H9 (cell line): ENCODE data around the gene KCNMA1. TPM values are rescaled to one million over a fixed set of nuclear protein-coding genes. Genes with fewer than 3 reads are reported as not detected.

ENCODE experiments used
- DNase-seq: peaks from one replicate; pipeline ENCODE4 v3.0.0-alpha.2; 2017
- H2AFZ ChIP-seq: one replicate; pipeline ENCODE4 v1.6.1; 2013; ENCODE audit warnings: mild to moderate bottlenecking, low read length, control low read depth, moderate library complexity
- H2AK5ac ChIP-seq: 2 replicates; pipeline ENCODE4 v1.6.1; 2013; ENCODE audit warnings: low read length, control low read depth, mixed read lengths; ENCODE audit not compliant: insufficient read length
- H2BK120ac ChIP-seq: one replicate; pipeline ENCODE4 v1.6.1; 2013; ENCODE audit warnings: low read depth, mild to moderate bottlenecking, low read length, control low read depth, inconsistent platforms; ENCODE audit not compliant: poor library complexity, severe bottlenecking
- H2BK12ac ChIP-seq: 2 replicates; pipeline ENCODE4 v1.6.1; 2013; ENCODE audit warnings: low read length, control low read depth, mixed read lengths, low read depth; ENCODE audit not compliant: insufficient read length
- H2BK15ac ChIP-seq: 2 replicates; pipeline ENCODE4 v1.6.1; 2013; ENCODE audit warnings: low read depth, low read length, control low read depth
- H2BK20ac ChIP-seq: one replicate; pipeline ENCODE4 v1.6.1; 2013; ENCODE audit warnings: low read depth, mild to moderate bottlenecking, low read length, control low read depth, inconsistent platforms; ENCODE audit not compliant: poor library complexity, severe bottlenecking
- H2BK5ac ChIP-seq: 2 replicates; pipeline ENCODE4 v1.6.1; 2013; ENCODE audit warnings: low read length, control low read depth, mixed read lengths; ENCODE audit not compliant: insufficient read length
- H3K14ac ChIP-seq: 2 replicates; pipeline ENCODE4 v1.6.1; 2013; ENCODE audit warnings: low read length, control low read depth; ENCODE audit not compliant: insufficient read depth
- H3K18ac ChIP-seq: 2 replicates; pipeline ENCODE4 v1.6.1; 2013; ENCODE audit warnings: low read depth, mild to moderate bottlenecking, mixed read lengths, low read length, control low read depth; ENCODE audit not compliant: insufficient read length
- H3K23ac ChIP-seq: 2 replicates; pipeline ENCODE4 v1.6.1; 2013; ENCODE audit warnings: low read length, control low read depth, mixed read lengths, low read depth; ENCODE audit not compliant: insufficient read length
- H3K23me2 ChIP-seq: 2 replicates; pipeline ENCODE4 v1.6.1; 2013; ENCODE audit warnings: low read depth, mild to moderate bottlenecking, mixed read lengths, low read length, control low read depth; ENCODE audit not compliant: insufficient read length, poor library complexity, severe bottlenecking
- H3K27ac ChIP-seq: 2 replicates; pipeline ENCODE4 v1.5.1; 2013; ENCODE audit warnings: low read length, control low read depth, mixed read lengths, low read depth; ENCODE audit not compliant: insufficient read length
- H3K27me3 ChIP-seq: 2 replicates; pipeline ENCODE4 v1.6.1; 2013; ENCODE audit warnings: low read length, control low read depth, inconsistent platforms; ENCODE audit not compliant: insufficient read depth
- H3K4ac ChIP-seq: 2 replicates; pipeline ENCODE4 v1.6.1; 2013; ENCODE audit warnings: low read depth, mild to moderate bottlenecking, control low read depth, inconsistent platforms, low read length, moderate library complexity
- H3K4me1 ChIP-seq: 2 replicates; pipeline ENCODE4 v1.6.1; 2013; ENCODE audit warnings: low read length, control low read depth, inconsistent platforms; ENCODE audit not compliant: insufficient read depth
- H3K4me2 ChIP-seq: 2 replicates; pipeline ENCODE4 v1.6.1; 2013; ENCODE audit warnings: low read length, control low read depth, mixed read lengths; ENCODE audit not compliant: insufficient read length, insufficient read depth
- H3K56ac ChIP-seq: 2 replicates; pipeline ENCODE4 v1.6.1; 2013; ENCODE audit warnings: low read depth, mild to moderate bottlenecking, mixed read lengths, low read length, control low read depth; ENCODE audit not compliant: insufficient read length
- H3K79me1 ChIP-seq: 2 replicates; pipeline ENCODE4 v1.6.1; 2013; ENCODE audit warnings: low read depth, mild to moderate bottlenecking, moderate library complexity, low read length, control low read depth, inconsistent platforms; ENCODE audit not compliant: insufficient read depth, poor library complexity, severe bottlenecking
- H3K79me2 ChIP-seq: 2 replicates; pipeline ENCODE4 v1.6.1; 2013; ENCODE audit warnings: low read length, control low read depth, inconsistent platforms; ENCODE audit not compliant: insufficient read depth
- H3K9ac ChIP-seq: 2 replicates; pipeline ENCODE4 v1.6.1; 2013; ENCODE audit warnings: low read length, control low read depth, mixed read lengths; ENCODE audit not compliant: insufficient read length; ENCODE audit errors: extremely low read depth
- H3K9me3 ChIP-seq: one replicate; pipeline ENCODE4 v1.6.1; 2013; ENCODE audit warnings: low read depth, low read length, inconsistent platforms; ENCODE audit not compliant: control insufficient read depth
- H3T11ph ChIP-seq: one replicate; pipeline ENCODE4 v1.6.1; 2013; ENCODE audit warnings: mild to moderate bottlenecking, low read length, control low read depth, inconsistent platforms
- H4K20me1 ChIP-seq: one replicate; pipeline ENCODE4 v1.6.1; 2013; ENCODE audit not compliant: control insufficient read depth, insufficient read length, insufficient read depth
- H4K5ac ChIP-seq: 2 replicates; pipeline ENCODE4 v1.6.1; 2013; ENCODE audit warnings: low read depth, mild to moderate bottlenecking, mixed read lengths, low read length, control low read depth; ENCODE audit not compliant: insufficient read length
- H4K8ac ChIP-seq: replicated peaks from 2 replicates; pipeline ENCODE4 v1.6.1; 2013; ENCODE audit warnings: low read length, control low read depth, mixed read lengths, low read depth; ENCODE audit not compliant: insufficient read length
- H4K91ac ChIP-seq: 2 replicates; pipeline ENCODE4 v1.6.1; 2013; ENCODE audit warnings: low read depth, mild to moderate bottlenecking, moderate library complexity, mixed read lengths, low read length, control low read depth; ENCODE audit not compliant: insufficient read length
- H3K27ac Mint-ChIP-seq, 3 experiments: 2 replicates in 2 of 3; 3 replicates in 1 of 3; pipeline ENCODE4 v1.8.0; 2020 to 2021; ENCODE audit warnings: mixed read lengths in 3 of 3, mild to moderate bottlenecking in 1 of 3, moderate library complexity in 1 of 3
- H3K27me3 Mint-ChIP-seq: 2 replicates; pipeline ENCODE4 v1.8.0; 2021; ENCODE audit warnings: low read depth, mild to moderate bottlenecking, moderate library complexity, mixed read lengths
- H3K36me3 Mint-ChIP-seq, 3 experiments: 2 replicates in 2 of 3; 3 replicates in 1 of 3; pipeline ENCODE4 v1.8.0; 2020 to 2021; ENCODE audit warnings: low read depth in 3 of 3, mixed read lengths in 3 of 3; ENCODE audit not compliant: insufficient read depth in 1 of 3
- H3K4me1 Mint-ChIP-seq, 2 experiments: 2 replicates each; pipeline ENCODE4 v1.8.0; 2020; ENCODE audit warnings: mixed read lengths in 2 of 2
- H3K4me3 Mint-ChIP-seq, 2 experiments: 2 replicates in 1 of 2; 3 replicates in 1 of 2; pipeline ENCODE4 v1.8.0; 2020 to 2021; ENCODE audit warnings: mild to moderate bottlenecking in 2 of 2, mixed read lengths in 2 of 2, moderate library complexity in 1 of 2
- H3K9me3 Mint-ChIP-seq, 2 experiments: 2 replicates in 1 of 2; 3 replicates in 1 of 2; pipeline ENCODE4 v1.8.0; 2020; ENCODE audit warnings: mild to moderate bottlenecking in 2 of 2, mixed read lengths in 2 of 2, moderate library complexity in 1 of 2
- CTCF ChIP-seq: fragments of 200-600 bp; sonication (generic); conservative IDR thresholded peaks from 3 replicates; pipeline ENCODE4 v1.8.0; 2021; ENCODE audit warnings: antibody characterized with exemption, mild to moderate bottlenecking
- WGBS: extraction: QIAGEN DNeasy Blood & Tissue Kit; methylation state at CpG from one replicate; pipeline ENCODE4 v1.1.7; 2013; ENCODE audit warnings: missing lambda C conversion rate, low lambda C conversion rate, mixed read lengths; ENCODE audit not compliant: insufficient read length; ENCODE audit errors: extremely low coverage; 5-methylcytosine and 5-hydroxymethylcytosine counted together
- total RNA-seq: library from RNA; stranded (reverse); gene quantifications from 2 replicates; pipeline ENCODE4 v1.2.1, GENCODE V29; 2021

KCNMA1 gene
- total RNA-seq, 1 experiment from 2014 or later: 2.0 TPM

GRCh38 chr10:77205135-77205534, 432.5 kb downstream of the KCNMA1 start:
- Histone ChIP-seq H3K4ac (no peak overlapping the region), H4K5ac (no peak overlapping the region), H3K23ac (no peak overlapping the region), H2AFZ (no peak overlapping the region), H3K4me1 (no peaks in the 10 kb centered on the region; the same call in 1 of the 2 replicates), H4K20me1 (no peaks in the 10 kb centered on the region), H3T11ph (no peak overlapping the region), H3K9me3 (no peaks in the 10 kb centered on the region), H2BK20ac (no peak overlapping the region), H2BK120ac (no peak overlapping the region), H4K91ac (no peak overlapping the region), H2AK5ac (no peak overlapping the region), H4K8ac (no peak overlapping the region), H2BK12ac (no peak overlapping the region), H2BK5ac (no peak overlapping the region), H3K9ac (no peak overlapping the region), H3K79me1 (no peaks in the 10 kb centered on the region), H3K4me2 (no peak overlapping the region), H3K18ac (no peak overlapping the region), H3K27me3 (no peaks in the 10 kb centered on the region), H3K79me2 (no peaks in the 10 kb centered on the region), H3K56ac (no peak overlapping the region), H3K23me2 (no peaks in the 10 kb centered on the region), H3K27ac (no peak overlapping the region), H3K14ac (no peak overlapping the region), H2BK15ac (no peak overlapping the region)
- no peak for DNase-seq
- no peak for TF ChIP-seq CTCF
- no peak overlapping the region for H3K4me3 Mint-ChIP-seq
- H3K27me3 Mint-ChIP-seq: peaks cover 3% of the 10 kb centered on the region; the same call in 1 of the 2 replicates
- H3K27ac Mint-ChIP-seq: no peak overlapping the region
- H3K9me3 Mint-ChIP-seq: peaks cover 0 to 4% of the 10 kb centered on the region in 2 experiments; a peak in 2 of 5 replicates
- WGBS: no CpG with 5 or more reads among the region's 2 CpGs
- H3K36me3 Mint-ChIP-seq: peaks cover 0 to 3% (median 3%) of the 10 kb centered on the region in 3 experiments; a peak in 1 of 7 replicates
- H3K4me1 Mint-ChIP-seq: peaks cover 2 to 3% of the 10 kb centered on the region in 2 experiments
